ENCODE measurements around the gene PHLDA2.

- no peak; the same call in 1 of the 2 replicates for TF ChIP-seq POLR2AphosphoS5 (IDR thresholded peaks at IDR 0.05; ENCODE audit: low read depth)
- TF ChIP-seq, protein P1, sequence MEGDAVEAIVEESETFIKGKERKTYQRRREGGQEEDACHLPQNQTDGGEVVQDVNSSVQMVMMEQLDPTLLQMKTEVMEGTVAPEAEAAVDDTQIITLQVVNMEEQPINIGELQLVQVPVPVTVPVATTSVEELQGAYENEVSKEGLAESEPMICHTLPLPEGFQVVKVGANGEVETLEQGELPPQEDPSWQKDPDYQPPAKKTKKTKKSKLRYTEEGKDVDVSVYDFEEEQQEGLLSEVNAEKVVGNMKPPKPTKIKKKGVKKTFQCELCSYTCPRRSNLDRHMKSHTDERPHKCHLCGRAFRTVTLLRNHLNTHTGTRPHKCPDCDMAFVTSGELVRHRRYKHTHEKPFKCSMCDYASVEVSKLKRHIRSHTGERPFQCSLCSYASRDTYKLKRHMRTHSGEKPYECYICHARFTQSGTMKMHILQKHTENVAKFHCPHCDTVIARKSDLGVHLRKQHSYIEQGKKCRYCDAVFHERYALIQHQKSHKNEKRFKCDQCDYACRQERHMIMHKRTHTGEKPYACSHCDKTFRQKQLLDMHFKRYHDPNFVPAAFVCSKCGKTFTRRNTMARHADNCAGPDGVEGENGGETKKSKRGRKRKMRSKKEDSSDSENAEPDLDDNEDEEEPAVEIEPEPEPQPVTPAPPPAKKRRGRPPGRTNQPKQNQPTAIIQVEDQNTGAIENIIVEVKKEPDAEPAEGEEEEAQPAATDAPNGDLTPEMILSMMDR (conservative IDR thresholded peaks at IDR 0.05; ENCODE audit: low read depth in 2 of 2), result peak; percentile 38 to 55; a peak in 3 of 4 replicates
- no peak for TF ChIP-seq EZH2 (IDR thresholded peaks at IDR 0.05; ENCODE audit: low read depth, unreplicated experiment)
- no peak for TF ChIP-seq ZNF331 (CRISPR knock-in tag; IDR thresholded peaks at IDR 0.05; ENCODE audit: low read depth)
- TF ChIP-seq, protein P2, sequence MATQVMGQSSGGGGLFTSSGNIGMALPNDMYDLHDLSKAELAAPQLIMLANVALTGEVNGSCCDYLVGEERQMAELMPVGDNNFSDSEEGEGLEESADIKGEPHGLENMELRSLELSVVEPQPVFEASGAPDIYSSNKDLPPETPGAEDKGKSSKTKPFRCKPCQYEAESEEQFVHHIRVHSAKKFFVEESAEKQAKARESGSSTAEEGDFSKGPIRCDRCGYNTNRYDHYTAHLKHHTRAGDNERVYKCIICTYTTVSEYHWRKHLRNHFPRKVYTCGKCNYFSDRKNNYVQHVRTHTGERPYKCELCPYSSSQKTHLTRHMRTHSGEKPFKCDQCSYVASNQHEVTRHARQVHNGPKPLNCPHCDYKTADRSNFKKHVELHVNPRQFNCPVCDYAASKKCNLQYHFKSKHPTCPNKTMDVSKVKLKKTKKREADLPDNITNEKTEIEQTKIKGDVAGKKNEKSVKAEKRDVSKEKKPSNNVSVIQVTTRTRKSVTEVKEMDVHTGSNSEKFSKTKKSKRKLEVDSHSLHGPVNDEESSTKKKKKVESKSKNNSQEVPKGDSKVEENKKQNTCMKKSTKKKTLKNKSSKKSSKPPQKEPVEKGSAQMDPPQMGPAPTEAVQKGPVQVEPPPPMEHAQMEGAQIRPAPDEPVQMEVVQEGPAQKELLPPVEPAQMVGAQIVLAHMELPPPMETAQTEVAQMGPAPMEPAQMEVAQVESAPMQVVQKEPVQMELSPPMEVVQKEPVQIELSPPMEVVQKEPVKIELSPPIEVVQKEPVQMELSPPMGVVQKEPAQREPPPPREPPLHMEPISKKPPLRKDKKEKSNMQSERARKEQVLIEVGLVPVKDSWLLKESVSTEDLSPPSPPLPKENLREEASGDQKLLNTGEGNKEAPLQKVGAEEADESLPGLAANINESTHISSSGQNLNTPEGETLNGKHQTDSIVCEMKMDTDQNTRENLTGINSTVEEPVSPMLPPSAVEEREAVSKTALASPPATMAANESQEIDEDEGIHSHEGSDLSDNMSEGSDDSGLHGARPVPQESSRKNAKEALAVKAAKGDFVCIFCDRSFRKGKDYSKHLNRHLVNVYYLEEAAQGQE (IDR thresholded peaks at IDR 0.05; ENCODE audit: unreplicated experiment), result no peak
- no peak for TF ChIP-seq CREB1 (CRISPR knock-in tag; IDR thresholded peaks at IDR 0.05; ENCODE audit: low read depth)
- no peak for TF ChIP-seq EZH2phosphoT487 (IDR thresholded peaks at IDR 0.05; ENCODE audit: unreplicated experiment)
- TF ChIP-seq JUNB (IDR thresholded peaks at IDR 0.05; ENCODE audit: unreplicated experiment), result no peak
- TF ChIP-seq, protein P3, sequence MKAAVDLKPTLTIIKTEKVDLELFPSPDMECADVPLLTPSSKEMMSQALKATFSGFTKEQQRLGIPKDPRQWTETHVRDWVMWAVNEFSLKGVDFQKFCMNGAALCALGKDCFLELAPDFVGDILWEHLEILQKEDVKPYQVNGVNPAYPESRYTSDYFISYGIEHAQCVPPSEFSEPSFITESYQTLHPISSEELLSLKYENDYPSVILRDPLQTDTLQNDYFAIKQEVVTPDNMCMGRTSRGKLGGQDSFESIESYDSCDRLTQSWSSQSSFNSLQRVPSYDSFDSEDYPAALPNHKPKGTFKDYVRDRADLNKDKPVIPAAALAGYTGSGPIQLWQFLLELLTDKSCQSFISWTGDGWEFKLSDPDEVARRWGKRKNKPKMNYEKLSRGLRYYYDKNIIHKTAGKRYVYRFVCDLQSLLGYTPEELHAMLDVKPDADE (IDR thresholded peaks at IDR 0.05), result no peak
- TF ChIP-seq NANOG (IDR thresholded peaks at IDR 0.05; ENCODE audit: borderline replicate concordance), result no peak
- no peak for TF ChIP-seq STAT1 (IDR thresholded peaks at IDR 0.05; ENCODE audit: unreplicated experiment)
- no peak for TF ChIP-seq ZNF114 (CRISPR knock-in tag; IDR thresholded peaks at IDR 0.05)
Observed at GRCh38 chr11:2892967-2893528, 36.2 kb downstream of the PHLDA2 start.
